PFSK-1 (cell line): ENCODE results near the gene BIVM.

ENCODE experiments used
- POLR2AphosphoS5 ChIP-seq: IDR thresholded peaks from 2 replicates; pipeline ENCODE4 v1.6.1; 2012; ENCODE audit warnings: low read depth, mild to moderate bottlenecking, control low read depth, low read length, moderate library complexity
- REST ChIP-seq, 2 experiments: IDR thresholded peaks; 2 replicates each; pipeline versions ENCODE4 v1.6.1 to v1.8.0; 2011 to 2012; ENCODE audit warnings: low read depth in 2 of 2, low read length in 2 of 2, control low read depth in 1 of 2, inconsistent platforms in 1 of 2, mild to moderate bottlenecking in 1 of 2, moderate library complexity in 1 of 2; ENCODE audit not compliant: insufficient read depth in 1 of 2

- no peak for TF ChIP-seq POLR2AphosphoS5
- TF ChIP-seq REST (IDR thresholded peaks at IDR 0.05; ENCODE audit: insufficient read depth in 1 of 2, low read depth in 2 of 2, low read length in 2 of 2), result no peak
Measured at GRCh38 chr13:102768909-102769308, 30.0 kb upstream of the BIVM start.
